ENCODE data around the gene ITGAV.

Gene ITGAV

GRCh38 chr2:186713691-186714090 lies 123.8 kb downstream of the ITGAV start:
- Histone ChIP-seq H3K27ac (ENCODE audit: extremely low read depth, low read depth, low read length) (no peak overlapping the region), H3K36me3 (ENCODE audit: control insufficient read depth in 2 of 2, insufficient read depth in 1 of 2, low read length in 2 of 2) (no peaks in the 10 kb centered on the region), H3K9me3 (ENCODE audit: control insufficient read depth, insufficient read depth, low read depth, low read length) (no peaks in the 10 kb centered on the region), H3K4me1 (ENCODE audit: control insufficient read depth, insufficient read depth, low read length) (no peaks in the 10 kb centered on the region), H3K4me3 (ENCODE audit: low read depth, low read length) (no peak overlapping the region)
- ChIA-PET CTCF (interaction anchor here (0.7 kb wide), 2 partner anchors 10 to 784 kb away, joined by 3 to 12 read pairs; no protein-coding TSS in a partner anchor), POLR2A (interaction anchor here (0.7 kb wide), 1 partner anchor 59 kb away, joined by 3 read pairs; no protein-coding TSS in a partner anchor)
- no peak for TF ChIP-seq ZNF311 (tag by site-specific recombination; IDR thresholded peaks at IDR 0.05; ENCODE audit: borderline replicate concordance)
- no peak for TF ChIP-seq ZSCAN5A (tag by site-specific recombination; IDR thresholded peaks at IDR 0.05)
- no peak for TF ChIP-seq ZNF398 (tag by site-specific recombination; IDR thresholded peaks at IDR 0.05)
- TF ChIP-seq ZNF610 (tag by site-specific recombination; IDR thresholded peaks at IDR 0.05; ENCODE audit: borderline replicate concordance), result no peak
- no peak for TF ChIP-seq ZBTB48 (tag by site-specific recombination; IDR thresholded peaks at IDR 0.05)
- TF ChIP-seq PRDM2 (tag by site-specific recombination; IDR thresholded peaks at IDR 0.05; ENCODE audit: borderline replicate concordance), result no peak
- no peak for TF ChIP-seq ZBTB6 (tag by site-specific recombination; IDR thresholded peaks at IDR 0.05)
- TF ChIP-seq ZNF362 (tag by site-specific recombination; IDR thresholded peaks at IDR 0.05), result no peak
- TF ChIP-seq SP7 (tag by site-specific recombination; IDR thresholded peaks at IDR 0.05), result no peak

GRCh38 chr2:186714611-186715010 lies 124.8 kb downstream of the ITGAV start:
- no peaks in the 10 kb centered on the region for H3K4me1 ChIP-seq (ENCODE audit: control insufficient read depth, insufficient read depth, low read length)
- ChIA-PET CTCF (no interaction called here), POLR2A (no interaction called here)
- H3K9me3 ChIP-seq (ENCODE audit: control insufficient read depth, insufficient read depth, low read depth, low read length), result no peaks in the 10 kb centered on the region
- no peak overlapping the region for H3K27ac ChIP-seq (ENCODE audit: extremely low read depth, low read depth, low read length)
- no peak overlapping the region for H3K4me3 ChIP-seq (ENCODE audit: low read depth, low read length)
- H3K36me3 ChIP-seq (ENCODE audit: control insufficient read depth in 2 of 2, insufficient read depth in 1 of 2, low read length in 2 of 2), result no peaks in the 10 kb centered on the region
- no peak for TF ChIP-seq HOXC10 (CRISPR knock-in tag; IDR thresholded peaks at IDR 0.05)
- no peak for TF ChIP-seq GLI4 (tag by site-specific recombination; IDR thresholded peaks at IDR 0.05)
- no peak for TF ChIP-seq ZNF645 (tag by site-specific recombination; IDR thresholded peaks at IDR 0.05)
- no peak for TF ChIP-seq PATZ1 (tag by site-specific recombination; IDR thresholded peaks at IDR 0.05)
- no peak for TF ChIP-seq MZF1 (tag by site-specific recombination; IDR thresholded peaks at IDR 0.05; ENCODE audit: borderline replicate concordance)
- no peak for TF ChIP-seq GLIS1 (tag by site-specific recombination; IDR thresholded peaks at IDR 0.05)
- TF ChIP-seq ZNF19 (tag by site-specific recombination; IDR thresholded peaks at IDR 0.05; ENCODE audit: low read depth), result no peak
- TF ChIP-seq GFI1B (tag by site-specific recombination; IDR thresholded peaks at IDR 0.05), result no peak
- TF ChIP-seq ZNF121 (tag by site-specific recombination; IDR thresholded peaks at IDR 0.05), result no peak
- TF ChIP-seq REPIN1 (tag by site-specific recombination; IDR thresholded peaks at IDR 0.05; ENCODE audit: low read depth), result no peak

All from HEK293 (cell line).